DOHH2 (cell line): ENCODE data around the gene PCBP3.

ENCODE experiments used
- H3F3A ChIP-seq: fragments of 200-600 bp; sonication (generic), shearing (Covaris generic); 2 replicates; pipeline ENCODE4 v1.6.0; 2016; ENCODE audit warnings: antibody characterized with exemption, mild to moderate bottlenecking; ENCODE audit not compliant: control insufficient read depth, insufficient read depth
- H3K27ac ChIP-seq: fragments of 200-600 bp; sonication (generic); 2 replicates; pipeline ENCODE4 v1.5.1; 2014; ENCODE audit warnings: low read depth, mild to moderate bottlenecking, low read length, moderate library complexity
- H3K27me3 ChIP-seq: fragments of 200-600 bp; sonication (generic); 2 replicates; pipeline ENCODE4 v1.6.1; 2014; ENCODE audit warnings: mild to moderate bottlenecking, low read length, mixed read lengths; ENCODE audit not compliant: control insufficient read depth
- H3K36me3 ChIP-seq: fragments of 200-600 bp; sonication (generic); 2 replicates; pipeline ENCODE4 v1.6.1; 2014; ENCODE audit warnings: mild to moderate bottlenecking, low read length, moderate library complexity, mixed read lengths; ENCODE audit not compliant: control insufficient read depth
- H3K4me1 ChIP-seq: fragments of 200-600 bp; sonication (generic); 2 replicates; pipeline ENCODE4 v1.6.1; 2014; ENCODE audit warnings: mild to moderate bottlenecking, low read length, mixed read lengths; ENCODE audit not compliant: control insufficient read depth
- H3K4me2 ChIP-seq: fragments of 200-600 bp; sonication (generic); 2 replicates; pipeline ENCODE4 v1.6.0; 2014; ENCODE audit warnings: mild to moderate bottlenecking, low read length, moderate library complexity
- H3K4me3 ChIP-seq: fragments of 200-600 bp; sonication (generic); 2 replicates; pipeline ENCODE4 v1.5.1; 2014; ENCODE audit warnings: mild to moderate bottlenecking, low read length, mixed read lengths
- H3K79me2 ChIP-seq: fragments of 200-600 bp; sonication (generic); 2 replicates; pipeline ENCODE4 v1.6.1; 2014; ENCODE audit warnings: mild to moderate bottlenecking, low read length, mixed read lengths; ENCODE audit not compliant: control insufficient read depth
- H3K9me2 ChIP-seq: fragments of 200-600 bp; sonication (generic); replicated peaks from 2 replicates; pipeline ENCODE4 v1.6.1; 2014; ENCODE audit warnings: mild to moderate bottlenecking, low read length, mixed read lengths; ENCODE audit not compliant: control insufficient read depth
- H3K9me3 ChIP-seq: fragments of 200-600 bp; sonication (generic); 2 replicates; pipeline ENCODE4 v1.6.1; 2014; ENCODE audit warnings: antibody characterized with exemption, low read length, mixed read lengths; ENCODE audit not compliant: control insufficient read depth, insufficient read depth
- H4K20me1 ChIP-seq: fragments of 200-600 bp; sonication (generic); 2 replicates; pipeline ENCODE4 v1.6.0; 2014; ENCODE audit warnings: low read depth, mild to moderate bottlenecking, antibody characterized with exemption, low read length, moderate library complexity; ENCODE audit not compliant: control insufficient read depth, insufficient read depth
- EZH2phosphoT487 ChIP-seq: fragments of 200-600 bp; sonication (generic); IDR thresholded peaks from 2 replicates; pipeline ENCODE4 v1.6.1; 2017; ENCODE audit warnings: borderline replicate concordance, mild to moderate bottlenecking, antibody characterized with exemption, low read length, moderate library complexity, mixed read lengths
- TF ChIP-seq, protein P1 (sequence below): fragments of 200-600 bp; sonication (generic); IDR thresholded peaks from one replicate; pipeline ENCODE4 v1.5.1; 2014; ENCODE audit warnings: antibody characterized with exemption, mild to moderate bottlenecking, low read depth, low read length; ENCODE audit not compliant: poor library complexity, severe bottlenecking

PCBP3 gene

DNA sequence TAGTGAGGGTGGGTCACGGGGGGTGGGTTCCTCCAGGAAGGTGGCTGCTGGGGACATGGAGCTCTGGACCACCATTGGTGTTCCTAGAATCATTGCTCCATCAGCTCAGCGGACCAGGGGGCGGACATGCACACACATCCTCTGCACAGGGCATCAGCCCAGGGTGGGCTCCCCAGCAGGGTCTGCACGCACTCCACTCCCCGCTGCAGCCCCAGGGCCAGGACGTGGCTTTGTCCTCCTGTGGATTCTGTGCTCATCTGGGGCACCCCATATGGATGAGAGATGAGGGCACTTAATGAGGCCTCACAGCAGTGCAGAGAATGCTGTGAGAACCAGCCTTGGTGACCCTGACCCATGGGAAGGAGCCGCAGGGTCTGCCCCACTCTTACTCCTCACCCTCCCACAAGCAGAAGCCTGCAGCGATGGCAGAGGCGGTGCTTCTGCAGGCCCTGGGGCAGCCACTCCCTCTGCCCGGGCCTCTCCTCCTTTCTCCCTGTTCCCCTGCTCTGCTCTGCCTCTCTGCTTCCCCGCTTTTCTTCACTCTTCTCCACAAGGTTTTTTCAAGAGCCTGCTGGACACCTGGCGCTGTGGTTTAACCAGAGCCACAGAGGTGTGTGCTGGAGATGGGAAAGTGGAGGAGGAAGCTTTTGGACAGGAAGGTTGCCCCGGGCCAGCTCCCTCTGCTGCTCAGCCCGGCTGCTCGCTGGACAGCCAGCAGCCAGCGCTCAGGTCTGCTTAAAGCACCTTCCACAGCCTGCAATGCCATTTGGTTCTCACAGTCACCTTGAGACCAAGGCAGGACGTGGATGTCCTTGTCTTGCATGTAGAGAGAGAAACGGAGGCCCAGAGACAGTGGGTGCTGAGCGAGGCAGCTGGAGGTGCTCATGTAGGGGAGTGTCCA is 26.3 kb upstream of the PCBP3 start:
- H3F3A ChIP-seq: no peaks in the 10 kb centered on the region
- no peak overlapping the region for H3K27ac ChIP-seq
- H4K20me1 ChIP-seq: no peaks in the 10 kb centered on the region
- no peak overlapping the region for H3K4me2 ChIP-seq
- H3K4me3 ChIP-seq: no peak overlapping the region
- no peaks in the 10 kb centered on the region for H3K79me2 ChIP-seq
- no peaks in the 10 kb centered on the region for H3K27me3 ChIP-seq
- no peaks in the 10 kb centered on the region for H3K9me3 ChIP-seq
- no peaks in the 10 kb centered on the region for H3K4me1 ChIP-seq
- H3K36me3 ChIP-seq: no peaks in the 10 kb centered on the region
- no peaks in the 10 kb centered on the region for H3K9me2 ChIP-seq
- TF ChIP-seq, protein P1, sequence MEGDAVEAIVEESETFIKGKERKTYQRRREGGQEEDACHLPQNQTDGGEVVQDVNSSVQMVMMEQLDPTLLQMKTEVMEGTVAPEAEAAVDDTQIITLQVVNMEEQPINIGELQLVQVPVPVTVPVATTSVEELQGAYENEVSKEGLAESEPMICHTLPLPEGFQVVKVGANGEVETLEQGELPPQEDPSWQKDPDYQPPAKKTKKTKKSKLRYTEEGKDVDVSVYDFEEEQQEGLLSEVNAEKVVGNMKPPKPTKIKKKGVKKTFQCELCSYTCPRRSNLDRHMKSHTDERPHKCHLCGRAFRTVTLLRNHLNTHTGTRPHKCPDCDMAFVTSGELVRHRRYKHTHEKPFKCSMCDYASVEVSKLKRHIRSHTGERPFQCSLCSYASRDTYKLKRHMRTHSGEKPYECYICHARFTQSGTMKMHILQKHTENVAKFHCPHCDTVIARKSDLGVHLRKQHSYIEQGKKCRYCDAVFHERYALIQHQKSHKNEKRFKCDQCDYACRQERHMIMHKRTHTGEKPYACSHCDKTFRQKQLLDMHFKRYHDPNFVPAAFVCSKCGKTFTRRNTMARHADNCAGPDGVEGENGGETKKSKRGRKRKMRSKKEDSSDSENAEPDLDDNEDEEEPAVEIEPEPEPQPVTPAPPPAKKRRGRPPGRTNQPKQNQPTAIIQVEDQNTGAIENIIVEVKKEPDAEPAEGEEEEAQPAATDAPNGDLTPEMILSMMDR: no peak
- no peak for TF ChIP-seq EZH2phosphoT487

DNA sequence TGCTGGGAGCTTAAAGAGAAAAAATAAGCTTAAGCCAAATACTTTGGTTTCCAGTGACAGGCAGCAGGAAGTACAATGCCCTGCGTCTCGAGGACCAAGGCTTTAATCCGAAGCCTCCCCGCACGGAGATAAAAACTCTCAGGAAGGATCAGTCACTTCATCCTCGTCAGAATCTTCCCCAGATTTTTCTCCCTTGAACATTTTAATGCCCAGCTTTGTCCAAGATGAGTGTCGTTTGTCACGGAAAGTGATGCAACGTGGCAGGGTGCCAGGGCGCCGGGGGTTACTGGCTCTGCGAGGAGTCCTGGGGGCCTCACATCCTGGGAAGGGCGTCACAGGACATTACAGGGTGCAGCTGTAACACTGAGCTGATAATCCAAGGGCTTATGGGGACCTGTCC is 25.2 kb upstream of the PCBP3 start:
- H3K4me3 ChIP-seq: no peak overlapping the region
- no peaks in the 10 kb centered on the region for H3F3A ChIP-seq
- no peaks in the 10 kb centered on the region for H3K36me3 ChIP-seq
- H3K4me2 ChIP-seq: no peak overlapping the region
- no peaks in the 10 kb centered on the region for H3K9me3 ChIP-seq
- H4K20me1 ChIP-seq: no peaks in the 10 kb centered on the region
- H3K27me3 ChIP-seq: no peaks in the 10 kb centered on the region
- H3K4me1 ChIP-seq: no peaks in the 10 kb centered on the region
- H3K9me2 ChIP-seq: no peaks in the 10 kb centered on the region
- no peak for TF ChIP-seq EZH2phosphoT487
- TF ChIP-seq, protein P1: no peak
- H3K79me2 ChIP-seq: no peaks in the 10 kb centered on the region
- no peak overlapping the region for H3K27ac ChIP-seq

DNA sequence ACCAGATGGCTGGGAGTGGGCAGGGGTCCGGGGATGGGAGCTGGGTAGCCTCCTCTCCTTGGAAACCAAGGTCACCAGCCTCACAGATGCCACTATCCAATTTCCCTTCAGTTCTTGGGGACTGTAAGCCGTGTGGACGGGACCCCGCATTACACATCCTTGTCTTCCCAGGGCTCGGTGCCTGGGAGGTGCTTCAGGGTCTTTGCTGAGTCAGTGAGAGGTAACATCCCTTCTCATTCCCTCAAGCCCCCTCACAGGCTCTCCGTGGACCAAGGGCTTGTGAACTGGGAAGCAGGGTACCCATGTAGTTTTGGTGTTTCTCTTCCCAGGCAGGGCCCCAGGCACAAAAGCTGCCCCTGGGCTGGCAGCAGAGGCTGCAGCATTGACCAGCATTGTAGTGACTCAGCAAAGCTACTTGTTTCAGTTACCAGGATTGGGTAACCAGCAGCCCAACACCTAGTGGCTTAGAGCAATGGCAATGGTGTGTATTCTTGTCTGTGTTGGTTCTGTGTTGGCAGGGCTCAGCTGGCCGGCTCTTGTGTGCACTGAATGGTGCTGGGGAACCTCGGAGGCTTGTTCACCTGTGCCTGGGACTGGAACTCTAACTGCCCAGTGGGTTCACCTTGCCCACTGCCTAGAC is 24.6 kb upstream of the PCBP3 start:
- H3K9me2 ChIP-seq: no peaks in the 10 kb centered on the region
- no peaks in the 10 kb centered on the region for H3F3A ChIP-seq
- H3K36me3 ChIP-seq: no peaks in the 10 kb centered on the region
- no peaks in the 10 kb centered on the region for H3K4me1 ChIP-seq
- H3K27ac ChIP-seq: no peak overlapping the region
- H3K4me2 ChIP-seq: no peak overlapping the region
- no peaks in the 10 kb centered on the region for H3K9me3 ChIP-seq
- no peaks in the 10 kb centered on the region for H3K79me2 ChIP-seq
- no peaks in the 10 kb centered on the region for H4K20me1 ChIP-seq
- H3K27me3 ChIP-seq: no peaks in the 10 kb centered on the region
- no peak for TF ChIP-seq EZH2phosphoT487
- TF ChIP-seq, protein P1: no peak
- H3K4me3 ChIP-seq: no peak overlapping the region
